GM20000 (cell line): ENCODE data around the gene PAIP2B.

Source experiments
- DNase-seq: peaks from one replicate; pipeline ENCODE4 v3.0.0; 2012; ENCODE audit warnings: low spot score
- TF ChIP-seq, protein P1 (sequence below): IDR thresholded peaks from 2 replicates; pipeline ENCODE4 v1.5.1; 2012; ENCODE audit warnings: mild to moderate bottlenecking, control low read depth; ENCODE audit errors: extremely low read depth, missing control alignments

The PAIP2B gene

DNA sequence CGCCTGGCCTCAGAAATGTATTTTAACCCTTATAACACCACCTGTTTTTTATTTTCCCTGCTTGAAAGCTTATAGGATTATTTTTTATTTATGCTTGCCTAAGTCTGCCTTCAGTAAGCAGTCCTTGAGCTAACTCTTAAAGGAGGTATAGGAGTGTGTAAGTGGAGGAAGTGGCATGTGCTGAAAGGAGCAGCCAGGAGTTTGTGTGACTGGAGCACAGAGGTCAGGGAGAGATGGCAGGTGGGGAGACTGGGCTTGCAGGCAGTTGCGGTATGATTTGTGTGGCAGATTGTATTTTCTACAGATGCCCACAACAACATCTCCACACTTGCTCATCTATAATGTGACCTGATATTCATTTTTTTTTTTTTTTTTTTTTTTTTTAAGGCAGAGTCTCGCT lies 27.2 kb upstream of the PAIP2B start:
- TF ChIP-seq, protein P1, sequence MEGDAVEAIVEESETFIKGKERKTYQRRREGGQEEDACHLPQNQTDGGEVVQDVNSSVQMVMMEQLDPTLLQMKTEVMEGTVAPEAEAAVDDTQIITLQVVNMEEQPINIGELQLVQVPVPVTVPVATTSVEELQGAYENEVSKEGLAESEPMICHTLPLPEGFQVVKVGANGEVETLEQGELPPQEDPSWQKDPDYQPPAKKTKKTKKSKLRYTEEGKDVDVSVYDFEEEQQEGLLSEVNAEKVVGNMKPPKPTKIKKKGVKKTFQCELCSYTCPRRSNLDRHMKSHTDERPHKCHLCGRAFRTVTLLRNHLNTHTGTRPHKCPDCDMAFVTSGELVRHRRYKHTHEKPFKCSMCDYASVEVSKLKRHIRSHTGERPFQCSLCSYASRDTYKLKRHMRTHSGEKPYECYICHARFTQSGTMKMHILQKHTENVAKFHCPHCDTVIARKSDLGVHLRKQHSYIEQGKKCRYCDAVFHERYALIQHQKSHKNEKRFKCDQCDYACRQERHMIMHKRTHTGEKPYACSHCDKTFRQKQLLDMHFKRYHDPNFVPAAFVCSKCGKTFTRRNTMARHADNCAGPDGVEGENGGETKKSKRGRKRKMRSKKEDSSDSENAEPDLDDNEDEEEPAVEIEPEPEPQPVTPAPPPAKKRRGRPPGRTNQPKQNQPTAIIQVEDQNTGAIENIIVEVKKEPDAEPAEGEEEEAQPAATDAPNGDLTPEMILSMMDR, result no peak
- DNase-seq, result no peak

DNA sequence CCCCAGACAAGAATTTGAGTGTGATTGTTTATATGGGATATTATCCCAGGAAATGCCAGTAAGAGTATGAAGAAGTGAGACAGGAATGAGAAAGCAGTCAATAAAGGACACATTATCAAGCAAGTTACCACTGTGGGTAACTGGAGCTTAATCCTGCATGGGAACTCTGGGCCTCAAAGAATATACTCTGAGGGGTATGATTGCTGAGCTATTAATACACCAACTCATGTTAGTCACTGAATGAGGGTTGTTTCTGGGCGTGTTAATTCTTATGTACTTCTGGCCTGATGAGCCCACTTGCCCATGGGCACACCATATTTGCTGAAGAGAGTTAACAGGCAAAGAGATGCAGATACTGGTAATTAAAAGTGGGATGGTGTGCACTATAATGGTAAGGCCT lies 26.6 kb upstream of the PAIP2B start:
- TF ChIP-seq, protein P1, result no peak
- DNase-seq, result no peak

DNA sequence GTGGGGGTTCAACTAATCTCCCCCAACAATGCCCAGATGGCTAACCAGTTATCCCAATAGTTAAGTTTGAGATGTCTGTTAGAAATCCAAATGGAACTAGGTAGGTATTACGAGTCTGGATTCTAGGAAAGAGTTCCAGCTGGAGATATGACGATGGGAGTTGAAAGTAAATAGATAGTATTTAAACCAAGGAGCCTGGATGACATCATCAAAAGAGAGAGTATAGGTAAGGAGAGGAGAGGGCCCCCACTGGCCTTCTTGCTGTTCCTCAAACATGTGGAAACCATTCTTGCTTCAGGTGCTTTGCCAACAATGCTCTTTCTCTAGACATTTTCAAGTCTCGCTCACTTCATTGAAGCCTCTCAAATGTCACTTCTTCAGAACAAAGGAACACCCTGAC lies 26.0 kb upstream of the PAIP2B start:
- TF ChIP-seq, protein P1, result no peak
- no peak for DNase-seq

DNA sequence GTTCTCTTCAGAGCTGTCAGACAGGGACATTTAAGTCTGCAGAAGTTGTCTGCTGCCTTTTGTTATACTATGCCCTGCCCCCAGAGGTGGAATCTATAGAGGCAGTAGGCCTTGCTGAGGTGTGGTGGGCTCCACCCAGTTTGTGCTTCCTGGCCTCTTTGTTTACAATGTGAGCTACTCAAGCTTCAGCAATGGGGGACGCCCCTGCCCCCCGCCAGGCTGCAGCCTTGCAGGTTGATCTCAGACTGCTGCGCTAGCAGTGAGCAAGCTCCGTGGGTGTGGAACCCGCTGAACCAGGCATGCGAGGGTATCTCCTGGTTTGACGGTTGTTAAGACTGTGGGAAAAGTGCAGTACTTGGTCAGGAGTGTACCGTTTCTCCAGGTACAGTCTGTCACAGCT lies 24.0 kb upstream of the PAIP2B start:
- TF ChIP-seq, protein P1, result no peak
- no peak for DNase-seq

DNA sequence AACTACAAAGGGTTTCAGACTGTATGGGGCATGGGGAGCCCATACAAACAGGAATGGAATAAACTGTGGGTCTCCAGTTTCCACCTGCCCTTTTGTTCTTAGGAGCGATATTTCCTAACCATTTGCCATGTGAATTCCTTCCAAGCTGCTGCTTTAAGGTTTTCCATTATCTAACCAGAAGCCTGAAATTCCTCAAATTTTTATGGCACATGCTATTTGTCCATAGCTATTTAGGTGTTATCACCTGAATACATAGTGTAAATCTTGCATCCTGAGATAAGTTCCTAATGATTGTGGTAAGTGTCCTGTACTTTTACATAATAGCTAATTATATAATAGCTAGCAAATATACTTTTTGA lies 17.4 kb upstream of the PAIP2B start:
- TF ChIP-seq, protein P1, result no peak

DNA sequence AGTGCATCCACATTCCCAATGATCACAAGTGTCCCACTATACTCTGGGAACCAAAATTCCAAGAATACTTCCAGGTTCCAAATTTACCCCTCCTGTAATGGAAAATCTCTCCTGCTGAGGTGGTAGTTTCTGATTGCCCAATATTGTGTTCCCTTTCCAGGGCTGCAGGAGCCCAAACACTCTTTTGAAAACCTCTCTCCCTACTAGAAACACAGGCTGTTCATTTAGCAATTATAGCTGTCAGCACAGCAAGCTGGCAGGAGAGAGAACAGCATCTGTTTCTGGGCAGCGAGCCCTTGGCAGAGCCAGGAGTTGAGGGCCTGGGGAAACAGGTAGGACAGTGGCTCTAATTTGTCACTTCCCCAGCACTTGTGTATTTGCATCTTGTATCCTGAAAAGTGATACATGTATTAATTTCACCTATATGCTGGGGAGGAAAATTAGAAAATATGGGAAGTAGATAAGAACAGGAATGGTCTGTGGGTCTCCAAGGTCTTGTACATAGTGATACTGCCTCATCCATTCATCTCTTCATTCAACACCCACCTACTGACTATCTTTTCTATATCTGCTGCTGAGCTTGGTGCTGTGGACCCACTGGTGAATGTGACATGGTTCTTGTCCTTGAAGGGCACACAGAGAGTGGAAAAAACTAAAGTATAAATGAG lies 16.9 kb upstream of the PAIP2B start:
- TF ChIP-seq, protein P1, result no peak
- no peak for DNase-seq

More for the DNA sequence above, 17.4 kb upstream of the PAIP2B start:
- no peak for DNase-seq

DNA sequence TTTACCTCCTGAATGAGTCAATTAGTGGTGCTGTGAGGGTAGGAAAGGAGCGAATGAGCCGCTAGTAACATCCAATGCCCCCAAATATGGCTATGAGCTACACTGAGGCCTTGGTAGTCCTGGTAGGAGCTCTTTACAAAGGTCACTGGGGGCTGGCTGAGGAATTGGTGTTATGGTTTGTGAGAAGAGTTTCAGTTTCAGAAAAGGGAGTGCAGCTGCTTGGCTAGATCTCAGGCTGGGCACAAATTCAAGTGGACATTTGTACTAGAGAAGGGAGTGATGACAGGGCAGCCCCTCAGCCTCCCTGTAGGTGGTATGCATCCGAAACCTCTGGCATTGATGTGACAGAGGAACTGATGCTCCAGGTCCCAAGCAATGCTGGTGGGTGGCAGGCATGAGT lies 13.9 kb upstream of the PAIP2B start:
- DNase-seq, result no peak
- TF ChIP-seq, protein P1, result no peak
